Measurements from ENCODE around the gene KCNJ16.

- TF ChIP-seq EZH2 (IDR thresholded peaks at IDR 0.05; ENCODE audit: insufficient read depth, poor library complexity, severe bottlenecking) (no peak), EZH2phosphoT487 (IDR thresholded peaks at IDR 0.05; ENCODE audit: insufficient read depth, low read depth) (no peak)
These were observed 55.3 kb downstream of the KCNJ16 start for GRCh38 chr17:70130289-70130688.
